GM18907 (cell line): ENCODE results near the gene TCF3.
"Not testable (repeated sequence)": the region's sequence is repeated elsewhere in the genome, so short reads cannot be mapped to it uniquely, and the experiment has no call there.

Experiments used
- ATAC-seq: cut with Tn5 transposase; IDR thresholded peaks from one replicate; pipeline ENCODE4 v1.9.1; 2021; ENCODE audit warnings: mild to moderate bottlenecking, moderate library complexity; ENCODE audit not compliant: unreplicated experiment

Gene TCF3

DNA sequence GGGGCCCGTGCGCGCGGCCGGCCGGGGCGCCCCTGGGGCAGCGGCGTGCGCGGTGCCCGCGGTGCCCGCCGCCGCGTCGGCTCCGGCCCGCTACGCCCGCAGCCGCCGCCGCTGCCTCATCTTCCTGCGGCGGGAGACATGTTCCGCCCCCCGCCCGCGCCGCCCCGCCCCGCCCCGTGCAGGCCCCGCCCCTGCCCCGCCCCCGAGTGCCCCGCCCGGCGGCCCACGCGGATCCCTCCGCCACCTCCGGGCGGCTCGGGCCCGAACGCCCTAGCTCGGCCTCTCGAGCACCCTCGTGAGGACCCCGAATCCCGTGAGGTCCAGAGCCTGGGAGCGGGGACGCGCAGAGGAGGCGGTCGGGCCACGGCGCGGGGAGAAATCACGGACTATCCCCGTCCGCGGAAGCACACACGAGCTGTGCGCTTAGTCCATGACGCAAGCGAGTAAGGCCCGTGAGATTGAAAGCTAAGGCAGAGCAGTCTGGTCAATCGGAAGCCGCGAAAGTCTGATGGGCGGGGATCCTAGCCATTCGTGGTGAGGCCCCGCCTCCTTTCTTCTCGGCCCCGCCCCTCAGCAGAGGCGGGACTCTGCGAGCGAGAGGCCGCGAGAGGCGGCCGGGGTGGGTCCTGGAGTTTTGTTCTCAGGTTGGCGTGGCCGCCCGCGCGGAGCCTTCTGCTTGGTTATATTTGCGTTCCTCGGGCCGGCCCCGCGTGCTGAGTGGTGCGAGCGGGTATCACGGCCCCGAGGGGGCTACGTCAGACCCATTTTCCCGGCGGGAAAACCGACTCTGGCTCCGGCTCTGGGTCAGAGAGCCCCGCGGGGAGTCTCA is at the start of gene TCF3:
TCF3 (minus strand) TSS at position 145 of the 829 bp plus-strand sequence. CDS start 2,367 bp downstream, outside the sequence.
- peak; percentile 67 for ATAC-seq

DNA sequence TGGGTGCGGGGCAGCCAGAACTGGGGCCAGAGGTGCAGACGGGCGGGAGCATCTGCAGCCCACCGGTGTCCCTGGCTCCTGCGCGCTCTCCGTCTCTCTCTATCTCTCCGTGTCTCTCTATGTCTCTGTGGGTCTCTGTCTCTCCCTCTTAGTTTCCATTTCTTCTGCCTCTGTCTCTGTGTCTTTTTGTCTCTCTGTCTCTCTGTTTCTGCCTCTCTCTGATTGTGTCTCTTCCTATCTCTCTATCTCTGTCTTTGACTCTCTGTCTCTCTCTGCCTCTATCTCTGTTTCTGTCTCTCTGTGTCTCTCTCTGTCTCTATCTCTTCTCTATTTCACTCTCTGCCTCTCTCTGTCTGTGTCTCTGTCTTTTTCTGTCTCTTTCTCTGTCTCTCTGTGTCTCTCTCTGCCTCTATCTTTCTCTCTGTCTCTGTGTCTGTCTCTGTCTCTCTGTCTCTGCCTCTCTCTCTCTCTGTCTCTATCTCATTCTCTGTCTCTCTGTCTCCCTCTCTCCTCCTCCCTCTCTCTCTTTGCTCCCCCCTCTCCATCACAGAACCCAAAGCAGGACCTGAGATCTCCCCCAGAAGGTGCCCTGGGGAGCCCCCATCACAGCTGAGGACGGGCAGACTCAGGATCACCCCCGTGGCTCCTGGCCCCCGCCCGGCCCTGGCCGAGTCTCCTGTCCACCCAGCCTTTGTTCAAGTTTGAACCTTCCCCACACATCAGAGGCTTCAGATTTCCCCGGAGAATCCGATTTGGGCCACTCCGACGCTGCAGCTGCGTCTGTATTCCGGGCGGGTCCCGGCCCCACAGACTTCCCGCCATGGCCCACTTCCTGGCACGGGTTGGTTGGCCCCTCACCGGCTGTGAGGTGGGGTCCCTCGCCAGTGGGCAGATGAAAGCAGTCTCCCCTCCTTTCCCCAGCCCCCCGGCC is 48.6 kb upstream of the TCF3 start:
- ATAC-seq = no peak

DNA sequence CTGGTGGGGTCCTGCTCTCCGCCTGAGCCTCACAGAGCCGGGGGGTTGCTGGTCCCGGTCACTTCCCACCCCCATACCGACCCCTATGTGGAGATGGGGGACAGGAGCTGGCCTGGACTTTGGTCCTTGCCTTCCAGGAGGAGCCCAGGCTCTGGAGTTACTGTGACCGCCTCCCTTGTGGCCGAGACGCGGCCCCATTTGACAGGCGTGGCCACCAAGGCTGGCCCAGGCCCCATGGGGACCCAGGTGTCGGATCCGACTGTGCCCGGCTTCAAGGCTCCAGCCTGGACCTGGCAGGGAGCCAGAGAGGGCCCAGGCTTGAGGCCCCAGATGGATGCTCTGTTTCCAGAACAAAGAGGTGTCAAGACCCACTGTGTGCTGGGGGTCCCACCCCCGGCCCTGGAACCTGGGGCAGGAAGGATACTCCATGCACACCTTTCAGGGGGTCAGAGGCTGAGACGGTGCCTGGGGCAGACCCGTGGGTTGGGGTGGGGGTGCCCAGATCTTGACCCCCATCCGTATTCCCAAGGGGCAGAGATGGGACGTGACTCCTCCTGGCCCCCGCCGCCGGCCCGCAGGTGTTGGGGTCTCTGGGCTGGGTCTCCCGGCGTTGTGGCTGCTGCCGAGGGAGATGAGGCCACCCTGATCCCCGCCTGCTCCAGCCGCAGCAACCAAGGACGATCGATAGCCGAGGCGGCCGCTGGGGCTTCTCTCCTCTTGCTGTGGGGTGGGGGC is 47.8 kb upstream of the TCF3 start:
- ATAC-seq = no peak

DNA sequence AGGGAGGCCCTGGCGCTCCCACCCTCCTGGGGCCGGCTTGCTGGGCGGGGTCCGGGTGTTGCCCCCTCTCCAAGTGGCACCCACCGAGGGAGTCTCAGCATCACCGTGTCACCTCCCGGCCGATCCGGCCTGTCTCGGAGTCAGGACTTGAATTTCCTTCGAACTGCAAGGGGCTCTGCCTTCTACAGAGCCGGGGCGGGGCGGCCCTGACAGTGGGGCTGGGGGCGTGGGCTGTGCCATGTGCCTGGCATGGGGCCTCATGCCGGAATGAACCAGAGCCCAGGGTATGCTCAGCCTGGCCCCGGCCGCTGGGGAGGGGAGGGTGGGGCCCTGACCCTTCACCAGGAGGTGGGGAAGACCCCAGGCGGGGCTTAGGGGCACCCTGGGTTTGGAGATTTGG is 47.0 kb upstream of the TCF3 start:
- no peak for ATAC-seq

DNA sequence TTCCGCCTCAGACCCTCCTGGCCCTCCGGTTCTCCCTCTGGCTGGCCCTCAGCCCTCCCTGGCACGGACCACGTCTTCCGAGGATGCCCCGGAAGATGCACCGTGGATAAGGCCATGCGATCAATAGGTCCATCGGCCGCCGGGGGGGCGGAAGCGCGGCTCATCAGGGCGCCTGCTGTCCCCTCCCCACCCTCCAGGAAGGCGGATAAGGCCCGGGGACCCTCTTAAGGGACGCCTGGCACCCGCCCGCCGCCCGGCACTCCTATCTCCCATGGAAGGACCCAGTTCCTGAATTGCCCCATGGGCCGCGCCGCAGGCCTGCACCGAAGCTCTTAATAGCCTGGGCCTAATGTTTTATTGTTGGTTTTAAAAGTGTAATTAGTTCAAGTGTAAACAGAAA is 46.2 kb upstream of the TCF3 start:
- no peak for ATAC-seq

DNA sequence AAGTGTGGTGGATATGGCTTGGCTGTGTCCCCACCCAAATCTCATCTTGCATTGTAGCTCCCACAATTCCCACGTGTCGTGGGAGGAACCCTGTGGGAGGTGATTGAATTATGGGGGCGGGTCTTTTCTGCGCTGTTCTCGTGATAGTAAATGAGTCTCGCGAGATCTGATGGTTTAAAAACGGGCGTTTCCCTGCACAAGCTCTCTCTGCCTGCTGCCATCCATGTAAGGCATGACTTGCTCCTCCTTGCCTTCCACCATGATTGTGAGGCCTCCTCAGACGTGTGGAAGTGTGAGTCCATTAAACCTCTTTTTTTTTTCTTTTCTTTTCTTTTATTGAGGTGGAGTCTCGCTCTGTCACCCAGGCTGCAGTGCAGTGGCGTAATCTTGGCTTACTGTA is 43.1 kb upstream of the TCF3 start:
- not testable (repeated sequence) for ATAC-seq

DNA sequence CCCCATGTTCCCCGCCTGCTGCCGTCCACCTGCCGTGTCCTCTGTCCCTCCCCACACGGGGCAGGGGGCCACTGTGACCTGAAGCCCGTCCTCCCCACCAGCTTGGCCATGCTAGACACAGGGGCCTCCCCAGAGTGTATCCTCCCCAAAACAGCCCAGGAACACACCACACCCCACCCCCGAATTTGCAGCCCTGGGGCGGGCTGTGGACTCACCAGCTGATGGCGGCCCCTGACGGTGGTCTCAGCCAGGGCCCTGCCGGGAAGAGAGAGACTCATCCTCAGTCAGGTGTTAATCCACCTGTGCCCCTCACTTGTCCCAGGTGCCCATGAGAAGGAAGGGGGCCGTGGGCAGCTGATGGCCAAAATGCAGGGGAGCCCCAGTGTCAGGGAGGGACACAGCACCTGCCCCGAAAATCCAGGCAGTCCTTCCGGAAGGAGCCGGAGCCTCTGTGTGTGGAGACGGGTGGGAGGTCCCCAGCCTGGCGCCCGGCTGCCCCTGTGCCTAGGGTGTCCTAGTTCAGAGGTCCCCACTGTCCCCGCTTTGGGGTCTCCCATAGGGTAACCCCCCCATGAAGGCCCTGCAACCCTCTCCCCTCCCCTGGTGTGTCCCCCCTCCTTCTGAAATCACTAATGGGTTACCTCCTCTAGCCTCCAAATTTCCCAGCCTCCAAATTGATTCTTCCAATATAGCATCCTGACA is 39.3 kb upstream of the TCF3 start:
- no peak for ATAC-seq

DNA sequence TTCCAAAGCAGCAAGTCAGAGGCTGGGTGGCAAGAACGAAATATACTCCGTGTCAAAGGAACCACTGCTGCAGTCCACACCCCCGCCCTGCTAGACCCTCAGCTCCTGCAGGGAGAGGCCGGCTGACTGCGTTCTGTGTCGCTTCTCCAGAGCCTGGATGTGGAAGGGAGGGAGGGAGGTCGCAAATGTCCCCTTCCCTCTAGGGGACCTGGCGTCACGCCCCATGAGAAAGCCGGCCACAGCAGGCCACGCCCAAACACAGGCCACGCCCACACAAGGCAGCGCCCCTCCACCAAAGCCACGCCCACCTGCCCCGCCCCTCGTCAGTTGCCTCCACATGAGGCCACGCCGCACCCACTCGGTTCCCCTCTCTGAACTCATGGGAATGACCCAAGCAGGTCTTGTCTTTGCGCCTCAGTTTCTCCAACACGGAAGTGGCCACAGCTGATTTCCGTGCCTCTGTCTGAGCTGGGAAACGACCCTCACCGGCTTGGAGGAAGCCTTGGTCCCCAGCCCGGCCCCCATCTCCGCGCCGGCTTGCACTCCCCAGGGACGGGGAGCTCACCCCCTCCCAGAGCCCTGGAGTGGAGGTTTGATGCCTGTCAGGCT is 38.4 kb upstream of the TCF3 start:
- ATAC-seq = no peak

DNA sequence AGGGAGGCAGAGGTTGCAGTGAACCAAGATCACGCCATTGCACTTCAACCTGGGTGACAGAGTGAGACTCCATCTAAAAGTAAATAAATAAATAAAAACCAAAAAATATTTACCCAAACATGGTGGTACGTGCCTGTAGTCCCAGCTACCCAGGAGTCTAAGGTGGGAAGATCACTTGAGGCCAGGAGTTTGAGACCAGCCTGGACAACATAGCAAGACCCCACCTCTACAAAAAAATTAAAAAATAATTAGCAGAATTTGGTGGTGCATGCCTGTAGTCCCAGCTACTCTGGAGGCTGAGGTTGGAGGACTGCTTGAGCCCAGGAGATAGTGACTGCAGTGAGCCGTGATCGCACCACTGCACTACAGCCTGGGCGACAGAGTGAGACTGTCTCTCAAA is 33.4 kb upstream of the TCF3 start:
- not testable (repeated sequence) for ATAC-seq

DNA sequence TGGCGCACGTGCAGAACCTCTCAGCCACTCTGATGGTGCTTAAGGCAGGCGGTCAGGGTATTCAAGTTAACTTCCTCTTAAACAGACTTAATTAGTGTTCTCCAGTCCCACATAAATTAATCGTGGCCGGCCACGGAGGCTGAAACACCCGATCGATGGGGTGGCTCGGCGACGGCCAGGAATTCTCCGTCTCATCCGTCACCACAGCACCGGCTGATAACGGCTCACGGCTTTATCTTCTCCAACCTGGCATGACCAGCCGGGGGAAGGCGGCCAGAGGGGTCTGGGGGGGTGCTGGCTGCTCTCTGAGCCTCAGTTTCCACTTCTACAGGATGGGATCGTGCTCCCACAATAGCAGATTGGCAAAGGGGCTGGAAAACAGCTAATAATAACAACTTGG is 32.6 kb upstream of the TCF3 start:
- no peak for ATAC-seq

DNA sequence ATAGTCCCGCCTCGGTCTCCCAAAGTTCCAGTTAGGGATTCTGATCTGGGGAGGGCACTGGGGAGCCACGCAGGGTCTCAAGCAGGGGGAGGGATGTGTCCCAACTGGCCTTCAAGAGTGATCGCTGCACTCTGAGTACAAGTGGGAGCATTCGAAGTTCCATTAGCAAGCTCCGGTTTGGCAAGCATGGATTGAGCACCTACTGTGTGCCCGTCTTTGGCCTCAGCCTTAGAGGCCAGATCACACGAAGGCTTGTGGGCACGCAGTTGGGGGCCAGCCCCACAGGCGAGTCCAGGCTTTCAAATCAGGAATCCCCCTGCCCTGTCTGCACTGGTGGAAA is 32.1 kb upstream of the TCF3 start:
- no peak for ATAC-seq

DNA sequence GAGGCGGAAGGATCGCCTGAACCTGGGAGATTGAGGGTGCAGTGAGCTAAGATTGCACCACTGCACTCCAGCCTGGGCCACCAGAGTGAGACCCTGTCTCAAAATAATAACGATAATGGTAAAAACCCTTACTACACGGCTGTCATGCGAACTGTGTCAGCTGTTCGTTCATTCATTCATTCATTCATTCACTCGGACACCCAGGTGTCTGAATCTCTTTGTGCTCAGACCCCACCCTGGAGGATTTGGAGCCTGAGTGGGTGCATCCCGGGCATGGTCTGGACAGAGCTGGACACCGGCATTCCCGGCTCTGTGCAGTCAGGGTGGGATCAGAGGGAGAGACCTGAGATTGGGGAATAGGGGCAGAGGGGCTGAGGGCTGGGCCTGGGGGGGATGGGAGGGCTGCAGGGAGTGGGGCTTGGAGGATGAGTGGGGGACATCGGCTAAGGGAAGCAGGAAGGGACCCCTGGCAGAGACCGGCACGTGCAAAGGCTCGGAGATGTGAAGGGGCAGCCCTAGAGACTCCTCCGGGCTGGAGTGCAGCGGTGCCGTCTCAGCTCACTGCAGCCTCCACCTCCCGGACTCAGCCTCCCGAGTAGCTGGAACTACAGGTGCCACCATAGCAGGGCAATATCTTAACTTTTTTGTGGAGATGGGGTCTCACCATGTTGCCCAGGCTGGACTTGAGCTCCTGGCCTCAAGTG is 31.6 kb upstream of the TCF3 start:
- no peak for ATAC-seq

DNA sequence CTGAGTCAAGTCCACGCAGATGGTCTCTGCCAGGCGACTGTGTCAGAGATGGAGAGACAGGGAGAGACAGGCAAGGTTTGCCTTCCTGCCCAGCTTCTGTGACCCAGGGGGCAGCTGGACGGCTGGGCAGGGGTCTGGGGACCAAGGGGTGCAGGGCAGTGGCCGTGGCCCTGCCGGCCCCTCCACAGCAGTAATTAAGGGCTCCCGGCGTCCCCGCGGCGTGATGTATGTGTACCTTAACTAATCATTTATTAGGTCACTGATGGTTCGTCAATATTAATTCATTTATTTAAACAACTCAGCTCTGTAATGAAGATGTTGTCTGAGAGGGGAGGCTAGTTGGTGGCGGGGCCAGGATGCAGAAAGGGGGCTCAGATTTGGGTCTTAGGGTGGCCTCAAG is 28.6 kb upstream of the TCF3 start:
- no peak for ATAC-seq

DNA sequence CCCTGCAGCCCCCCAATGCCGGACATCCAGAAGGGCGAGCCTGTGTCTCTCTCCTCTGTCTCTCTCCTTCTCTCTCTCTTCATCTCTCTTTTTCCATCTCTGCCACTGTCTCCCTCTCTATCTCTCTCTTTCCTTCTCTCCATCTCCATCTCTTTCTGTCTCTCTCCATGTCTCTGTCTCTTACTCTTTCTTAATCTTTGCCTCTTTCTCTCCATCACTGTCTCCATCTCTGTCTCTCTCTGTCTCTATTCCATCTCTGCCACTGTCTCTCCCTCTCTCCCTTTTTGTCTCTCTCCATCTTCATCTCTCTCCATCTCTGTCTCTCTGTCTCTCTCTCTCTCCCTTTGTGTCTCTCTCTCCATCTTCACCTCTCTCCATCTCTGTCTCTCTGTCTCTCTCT is 25.7 kb upstream of the TCF3 start:
- no peak for ATAC-seq

DNA sequence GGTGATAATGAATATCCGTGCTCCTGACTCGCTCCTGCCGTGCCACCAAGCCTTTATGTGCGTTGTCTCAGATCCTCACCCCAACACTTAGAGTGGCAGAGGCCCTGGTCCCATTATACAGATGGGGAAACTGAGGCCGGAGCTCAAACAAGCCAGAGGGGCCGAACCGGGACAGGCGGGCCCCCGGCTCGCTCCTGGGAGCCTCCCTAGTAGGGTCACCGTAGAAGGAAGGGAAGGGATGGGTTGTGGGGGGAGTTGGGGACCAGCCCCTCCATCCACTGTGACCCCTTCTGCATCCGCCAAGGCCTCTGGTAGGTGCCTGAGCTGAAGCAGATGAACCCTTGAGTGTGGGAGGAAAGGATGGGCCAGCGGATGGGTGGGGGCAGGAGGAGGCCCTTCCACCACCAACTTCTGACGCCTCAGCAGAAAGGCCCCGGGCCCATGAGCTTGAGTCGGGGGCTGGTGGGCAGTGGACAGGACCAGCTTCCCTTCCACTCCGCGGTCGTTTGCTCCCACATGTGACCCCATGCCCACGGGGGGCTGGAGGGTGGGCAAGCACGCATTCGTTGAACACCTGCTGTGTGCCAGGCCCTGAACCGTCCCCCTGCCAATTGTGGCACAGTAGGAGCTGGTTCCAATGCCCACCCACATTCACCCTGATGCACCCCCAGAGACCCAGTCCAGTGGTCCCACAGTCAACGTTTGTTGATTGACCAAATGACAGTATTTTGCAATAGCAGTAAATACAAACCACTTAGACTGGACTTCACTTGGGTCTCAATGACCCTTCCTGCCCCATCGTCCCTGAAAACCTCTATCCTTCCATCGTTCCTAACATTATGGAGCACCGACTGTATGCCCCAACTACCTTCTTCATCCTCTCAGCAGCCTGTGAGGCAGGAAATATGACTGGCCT is 24.2 kb upstream of the TCF3 start:
- no peak for ATAC-seq

DNA sequence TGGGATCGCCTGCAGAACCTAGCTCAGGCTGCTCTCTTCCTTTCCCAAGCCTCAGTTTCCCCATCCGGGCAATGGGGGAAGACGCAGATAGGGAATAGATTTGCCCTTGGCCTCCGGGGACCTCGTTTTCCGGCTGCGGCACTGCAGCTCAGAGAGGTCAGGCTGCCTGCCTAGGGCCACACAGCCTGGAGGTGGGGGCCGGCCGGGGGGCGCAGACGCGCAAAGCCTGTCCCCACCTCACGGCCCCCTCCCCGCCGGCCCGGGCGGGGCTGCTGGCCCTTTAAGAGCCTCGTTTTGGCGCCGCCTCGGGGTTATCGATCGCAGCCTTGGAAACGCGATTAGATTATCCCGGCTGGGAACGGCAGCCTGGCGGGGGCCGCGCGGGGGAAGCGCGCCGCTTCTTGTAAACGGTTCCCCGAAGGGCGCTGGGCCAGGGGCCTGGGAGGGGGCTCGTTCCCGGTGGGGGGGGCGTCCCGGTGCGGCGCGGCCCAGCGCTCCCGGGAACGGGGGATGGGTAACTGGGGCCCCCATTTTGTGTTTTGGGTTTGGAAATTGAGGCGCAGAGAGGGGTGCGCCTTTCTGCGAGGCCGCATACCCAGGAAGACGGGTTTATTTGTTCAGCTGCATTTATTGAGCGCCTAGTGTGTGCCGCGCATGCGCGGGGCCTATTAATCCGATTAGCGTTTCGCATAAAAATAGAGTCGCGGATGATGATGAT is 23.4 kb upstream of the TCF3 start:
- no peak for ATAC-seq

DNA sequence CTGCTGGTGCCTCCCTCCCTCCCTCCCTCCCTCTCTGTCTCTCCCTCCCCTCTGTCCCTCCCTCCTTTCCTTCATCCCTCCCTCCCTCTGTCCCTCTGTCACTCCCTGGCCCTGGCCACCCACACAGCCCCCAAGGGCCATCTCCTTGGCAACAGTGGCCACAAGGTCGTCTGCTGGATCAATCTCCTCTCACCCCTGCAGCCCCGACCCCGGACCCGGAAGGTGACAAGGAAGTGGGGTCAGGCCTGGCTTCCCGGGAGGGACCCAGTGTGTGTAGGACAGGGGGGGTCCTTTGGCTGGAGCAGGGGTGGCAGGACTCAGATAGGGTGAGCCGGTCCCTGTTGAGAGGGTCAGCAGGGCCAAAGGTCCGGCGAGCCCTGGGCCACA is 21.9 kb upstream of the TCF3 start:
- no peak for ATAC-seq

DNA sequence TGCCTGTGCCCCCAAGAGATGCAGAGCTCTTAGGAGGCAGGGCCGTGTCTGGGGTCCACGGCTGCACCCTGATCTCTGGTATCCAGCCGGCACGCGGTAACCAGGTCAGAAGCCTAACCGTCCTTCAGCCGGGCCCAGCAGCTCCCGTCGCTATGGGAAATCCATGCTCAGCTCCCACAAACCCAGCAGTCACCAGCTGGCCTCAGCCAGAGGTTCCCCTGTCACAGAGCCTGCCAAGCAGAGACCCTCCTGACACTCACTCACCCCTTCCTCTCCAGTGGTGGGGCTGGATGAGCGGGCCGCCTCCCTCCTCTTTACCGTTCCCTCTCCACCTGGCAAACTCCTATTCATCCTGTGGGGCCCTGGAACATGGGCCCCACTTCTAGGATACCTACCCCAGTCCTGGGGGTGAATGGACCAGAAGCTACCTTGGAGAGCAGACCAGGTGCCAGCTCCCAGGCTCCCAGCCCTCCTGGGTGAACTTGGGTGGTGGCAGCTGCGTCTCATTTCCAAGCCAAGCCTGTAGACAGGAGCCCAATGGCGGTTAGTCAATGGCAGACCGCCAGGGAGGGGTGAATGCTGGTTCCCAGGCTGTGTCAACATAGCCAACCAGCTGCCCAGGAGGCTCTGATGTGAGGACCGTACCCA is 21.4 kb upstream of the TCF3 start:
- no peak for ATAC-seq
